HTERT RPE-1 (cell line): ENCODE data around the gene PAPPA2.

Experiments used
- in situ Hi-C: fragments of 300-500 bp; cut with MboI; formaldehyde crosslinking; loops from 4 replicates; pipeline ENCODE4 v1.14.3; 2020; ENCODE audit warnings: low sequenced_read_pairs

The PAPPA2 gene

DNA sequence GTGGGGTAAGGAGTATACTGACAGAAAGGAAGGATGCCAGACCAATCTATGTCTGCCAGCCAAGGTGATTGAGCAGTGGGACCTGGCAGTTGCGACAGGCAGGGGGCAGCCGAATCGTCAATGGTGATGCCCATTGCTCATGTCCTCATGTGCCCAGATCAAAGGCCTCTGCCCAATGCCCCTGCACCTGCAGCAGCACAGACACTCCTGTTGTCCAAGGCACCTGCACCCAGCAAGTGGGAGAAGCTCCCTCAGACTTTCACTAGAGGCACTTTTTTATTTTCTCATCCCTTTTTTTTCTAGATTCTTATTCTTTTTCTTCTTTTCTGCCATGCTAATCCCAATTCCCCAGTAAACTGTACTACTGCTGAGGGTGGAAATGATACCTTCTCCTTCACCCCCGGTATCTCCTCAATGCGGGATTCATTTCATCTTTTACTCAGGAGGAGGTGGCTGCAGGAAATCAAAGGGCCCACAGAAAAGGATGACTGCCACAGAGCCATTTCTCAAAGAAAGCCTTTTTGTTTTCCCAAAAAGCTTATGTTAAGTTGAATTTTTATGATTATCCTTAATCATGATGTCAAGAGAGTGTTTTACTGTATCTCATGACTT lies 332.0 kb downstream of the PAPPA2 start:
- in situ Hi-C loops = no loop called here

- in situ Hi-C loops = no loop called here
These were observed 333.0 kb downstream of the PAPPA2 start for GRCh38 chr1:176795929-176796328.

GRCh38 chr1:176796583-176796982 lies 333.6 kb downstream of the PAPPA2 start:
- in situ Hi-C loops = no loop called here

- in situ Hi-C loops = no loop called here
These were observed 336.4 kb downstream of the PAPPA2 start for GRCh38 chr1:176799327-176799726.

DNA sequence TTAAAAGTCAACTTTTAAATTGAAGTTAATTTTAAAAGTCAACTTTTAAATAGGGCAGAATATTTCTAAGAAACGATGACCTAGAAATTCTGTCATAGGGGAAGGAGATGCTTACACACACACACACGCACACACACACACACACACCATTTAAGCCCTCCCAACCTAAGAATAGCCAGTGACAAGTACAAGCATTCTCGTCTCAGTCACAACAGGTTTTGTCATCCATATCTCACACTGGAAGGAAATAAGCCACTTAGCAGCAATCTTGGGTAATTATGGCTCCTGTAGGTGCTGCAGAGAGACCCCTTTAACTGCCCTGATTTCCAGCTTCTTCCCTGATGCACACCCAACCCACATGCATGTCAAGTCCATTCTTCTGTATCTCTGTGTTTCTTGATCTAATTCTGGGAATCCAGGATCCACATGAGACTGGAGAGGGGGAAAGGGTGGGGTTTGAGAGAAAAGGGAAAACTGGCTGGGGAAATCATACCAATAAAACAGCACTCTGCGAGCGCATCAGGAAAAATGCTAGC lies 338.1 kb downstream of the PAPPA2 start:
- in situ Hi-C loops = no loop called here

DNA sequence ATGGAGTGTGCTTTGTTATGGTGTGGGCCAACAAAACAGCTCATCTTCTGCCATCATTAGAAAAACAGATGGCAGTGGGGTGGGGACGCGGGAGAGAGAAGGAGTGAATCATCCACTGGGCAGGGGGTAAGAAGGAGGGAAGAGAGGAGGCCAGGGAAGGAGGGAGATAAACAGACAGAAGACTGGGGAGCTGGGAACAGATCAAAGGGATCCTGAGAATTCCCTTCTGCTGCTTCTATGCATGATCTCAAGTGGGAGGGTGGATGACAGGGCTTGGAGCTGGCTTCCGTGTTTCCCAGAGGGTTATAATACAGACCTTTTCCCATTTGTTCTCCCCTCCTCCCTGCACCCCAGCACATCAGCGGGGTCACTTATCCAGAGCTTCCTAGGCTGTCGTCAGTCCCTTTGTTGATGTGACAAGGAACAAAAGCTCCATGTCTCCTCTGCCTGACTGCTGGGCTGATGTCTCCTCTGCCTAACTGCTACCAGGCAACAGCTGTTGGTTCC lies 338.6 kb downstream of the PAPPA2 start:
- in situ Hi-C loops = no loop called here

GRCh38 chr1:176802316-176802715 lies 339.3 kb downstream of the PAPPA2 start:
- in situ Hi-C loops = no loop called here

DNA sequence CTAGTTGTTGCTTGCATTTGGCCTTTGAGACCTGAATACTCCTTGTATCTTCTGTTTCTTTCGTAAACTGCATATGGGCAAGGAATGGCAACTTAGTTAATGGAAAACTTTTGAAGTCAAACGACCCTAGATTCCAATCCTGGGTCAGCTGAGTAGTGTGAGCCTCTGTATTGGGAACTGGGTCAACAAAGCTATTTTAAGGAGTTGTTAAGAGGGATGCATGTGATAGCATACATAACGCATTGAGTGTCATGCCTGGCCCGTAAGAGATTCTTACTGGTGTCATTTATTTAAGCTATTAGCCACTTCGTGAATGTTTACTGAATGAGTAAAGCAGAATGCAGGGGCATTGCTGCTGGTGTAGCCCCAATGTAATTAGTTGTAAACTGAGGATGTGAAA lies 340.1 kb downstream of the PAPPA2 start:
- in situ Hi-C loops = no loop called here

GRCh38 chr1:176803596-176803995 lies 340.6 kb downstream of the PAPPA2 start:
- in situ Hi-C loops = no loop called here

- in situ Hi-C loops = no loop called here
These were observed 346.3 kb downstream of the PAPPA2 start for GRCh38 chr1:176809292-176809691.

GRCh38 chr1:176811511-176812288 lies 348.7 kb downstream of the PAPPA2 start:
- in situ Hi-C loops = no loop called here

DNA sequence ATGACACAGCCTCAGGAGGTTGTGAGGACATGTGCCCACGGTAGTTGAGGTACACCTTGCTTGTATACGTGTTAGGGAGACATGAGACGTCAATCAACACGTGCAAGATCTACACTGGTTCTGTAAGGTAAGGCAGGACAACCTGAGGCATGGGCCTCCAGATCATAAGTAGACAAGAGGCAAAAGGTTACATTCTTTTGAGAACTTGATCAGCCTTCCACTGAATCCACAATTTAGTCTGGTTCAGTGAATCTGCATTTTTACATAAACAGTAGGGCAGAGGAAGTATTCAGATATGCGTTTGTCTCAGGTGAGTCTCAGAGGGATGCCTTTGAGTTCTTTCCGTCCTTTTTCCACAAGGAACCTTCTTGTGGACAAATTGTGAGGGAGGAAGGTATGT lies 352.6 kb downstream of the PAPPA2 start:
- in situ Hi-C loops = no loop called here

GRCh38 chr1:176816232-176816631 lies 353.3 kb downstream of the PAPPA2 start:
- in situ Hi-C loops = no loop called here

DNA sequence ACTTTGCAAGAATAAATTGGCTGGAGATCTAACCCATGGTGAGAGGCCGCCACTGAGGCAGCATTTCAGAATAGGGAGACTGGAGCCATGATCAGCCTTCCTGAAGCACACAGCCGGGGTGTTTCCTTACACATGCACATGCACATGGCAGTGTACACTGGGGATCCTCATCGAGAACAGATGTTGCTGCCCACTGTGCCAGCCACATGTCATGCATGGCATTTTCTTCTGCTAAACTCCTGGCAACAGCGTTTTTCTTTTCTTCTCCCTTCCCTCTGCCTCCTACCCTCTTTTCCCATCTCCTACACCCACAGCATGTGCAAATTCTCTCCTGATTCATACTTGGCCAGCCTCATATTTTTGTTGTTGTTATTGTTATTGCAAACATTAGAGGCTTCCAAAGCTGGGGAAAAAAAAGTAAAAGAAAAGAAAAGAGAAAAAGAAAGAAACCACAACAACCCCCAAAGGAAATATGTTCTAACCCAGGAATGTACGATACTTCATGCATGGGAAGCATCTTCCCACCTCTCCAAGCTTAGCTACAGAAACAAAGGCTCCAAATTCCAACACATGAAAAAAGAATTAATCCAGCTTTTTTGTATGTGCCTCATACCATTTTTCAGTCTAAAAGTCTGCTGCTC lies 357.5 kb downstream of the PAPPA2 start:
- in situ Hi-C loops = no loop called here

- in situ Hi-C loops = no loop called here
These were observed 363.3 kb downstream of the PAPPA2 start for GRCh38 chr1:176826265-176826664.

- in situ Hi-C loops = no loop called here
These were observed 366.3 kb downstream of the PAPPA2 start for GRCh38 chr1:176829261-176829660.

DNA sequence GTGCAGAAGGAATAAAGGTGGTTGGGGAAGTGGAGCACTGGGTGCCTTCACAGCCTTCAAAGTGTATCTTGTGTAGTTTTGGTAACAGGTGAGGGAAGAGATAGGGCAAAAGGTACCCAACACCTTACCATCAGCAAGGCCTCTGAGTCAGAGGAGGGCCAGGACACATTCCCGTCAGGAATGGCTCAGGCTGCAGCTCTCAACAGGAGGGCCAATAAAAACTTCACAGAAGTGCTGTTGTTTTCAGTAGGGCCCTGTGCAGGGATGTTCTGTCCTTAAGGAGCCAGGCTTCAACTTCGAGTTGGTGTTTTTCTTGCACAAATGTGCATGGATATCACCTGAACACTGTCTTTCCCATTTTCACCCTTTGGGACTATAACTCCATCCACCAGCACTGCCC lies 368.2 kb downstream of the PAPPA2 start:
- in situ Hi-C loops = no loop called here

DNA sequence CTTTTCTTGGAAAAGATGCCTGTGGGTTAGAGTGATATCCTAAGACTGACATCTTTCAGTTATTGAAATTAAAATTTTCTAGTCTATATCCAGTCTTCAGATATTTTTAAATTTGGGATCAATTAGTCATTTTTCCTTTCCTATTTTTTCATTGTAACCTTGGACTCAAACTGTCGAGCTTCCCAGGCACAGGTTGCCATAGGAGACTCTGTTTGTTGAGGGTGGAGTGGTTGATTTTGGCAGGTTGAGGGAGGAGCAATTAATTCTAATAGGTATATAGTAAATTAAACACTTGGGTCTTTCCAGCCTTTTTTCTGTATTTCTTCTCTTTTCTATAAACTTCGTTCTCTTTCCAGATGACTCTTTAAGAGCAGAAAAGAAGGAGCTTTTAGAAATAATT lies 374.7 kb downstream of the PAPPA2 start:
- in situ Hi-C loops = no loop called here

DNA sequence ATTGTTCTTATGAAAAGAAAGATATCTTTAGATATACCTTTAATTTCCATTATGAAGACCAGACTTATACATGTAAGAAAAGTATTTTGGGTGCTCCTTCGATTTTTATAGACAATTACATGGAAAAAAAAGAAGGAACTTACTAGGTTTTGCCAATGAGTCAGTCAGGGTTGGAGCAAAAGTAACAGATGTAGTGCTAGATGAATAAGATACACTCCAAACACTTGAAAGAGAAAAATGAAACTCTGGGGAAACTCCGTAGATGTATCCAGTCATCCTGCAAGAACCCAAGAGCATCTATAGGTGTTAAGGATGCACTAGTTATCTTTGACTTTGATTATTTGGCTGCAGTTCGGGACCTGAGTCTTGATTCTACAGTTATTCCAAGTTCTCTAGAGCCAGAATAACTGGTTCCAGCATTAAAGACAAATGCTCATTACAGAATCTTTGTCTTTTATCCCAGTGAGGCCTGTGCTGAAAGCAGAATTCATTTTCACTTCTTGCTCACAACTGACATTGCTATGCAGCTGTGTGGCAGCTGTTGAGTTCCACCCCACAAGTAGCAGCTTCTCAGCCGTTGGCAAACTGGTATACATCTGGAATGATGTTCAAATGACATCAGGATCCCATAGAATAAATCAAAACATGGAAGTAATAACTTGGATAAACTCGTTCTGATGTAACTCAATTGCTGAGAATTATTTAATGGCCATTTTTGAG lies 375.5 kb downstream of the PAPPA2 start:
- in situ Hi-C loops = no loop called here

DNA sequence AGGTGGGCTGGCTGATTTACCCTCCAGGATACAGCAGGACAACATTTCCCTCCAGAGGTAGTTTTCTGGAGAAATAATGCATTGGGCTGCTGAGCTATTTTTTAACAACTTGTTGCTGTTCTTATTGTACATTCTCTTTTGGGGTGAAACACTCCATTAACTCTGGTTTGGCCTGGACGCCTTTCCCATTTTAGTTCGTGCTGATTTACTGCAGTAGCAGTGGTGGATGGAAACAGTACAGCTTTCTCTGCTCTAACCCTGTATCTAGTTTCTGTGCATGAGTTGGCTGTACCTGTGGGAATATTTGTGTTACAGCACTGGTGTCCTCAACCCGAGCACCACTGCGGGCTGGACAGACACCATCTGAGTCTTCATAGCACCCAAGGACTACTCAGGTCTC lies 376.2 kb downstream of the PAPPA2 start:
- in situ Hi-C loops = no loop called here

GRCh38 chr1:176841238-176841637 lies 378.3 kb downstream of the PAPPA2 start:
- in situ Hi-C loops = no loop called here
